Measurements from ENCODE around the gene H2BW1.
"Not testable (repeated sequence)": the region's sequence is repeated elsewhere in the genome, so short reads cannot be mapped to it uniquely, and the experiment has no call there.

H2BW1 gene

GRCh38 chrX:104013606-104014005, at the start of gene H2BW1:
H2BW1 (minus strand) TSS chrX:104013708; CDS start chrX:104013576, 132 bp downstream.
- Mint-ChIP-seq H3K27ac (no peak within 1 kb of the TSS), H3K9me3 (no peaks in the 10 kb centered on the region), H3K4me3 (no peak within 1 kb of the TSS), H3K4me1 (no peaks in the 10 kb centered on the region), H3K36me3 (no peaks in the 10 kb centered on the region)
- ATAC-seq, result no peak
- no peak for DNase-seq (ENCODE audit: low spot score in 2 of 2)

DNA sequence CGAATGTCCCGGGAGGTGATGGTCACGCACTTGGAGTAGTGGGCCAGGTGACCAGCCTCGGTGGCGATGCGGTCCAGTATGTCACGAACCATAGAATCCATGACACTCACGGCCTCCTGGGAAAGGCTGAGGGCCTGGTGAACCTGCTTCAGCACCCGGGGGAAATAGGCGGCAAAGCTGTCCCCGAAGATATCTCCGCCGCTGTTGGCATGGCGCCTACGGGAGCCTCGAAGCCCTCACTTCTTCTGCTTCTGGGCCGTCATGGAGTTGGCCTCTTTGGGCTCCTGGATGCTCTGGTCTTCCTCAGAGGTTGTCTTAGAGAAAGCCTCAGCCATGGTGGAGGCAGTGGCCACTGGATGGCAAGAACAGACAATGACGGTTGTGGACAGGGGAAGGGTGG, 49.1 kb upstream of the H2BW1 start:
- not testable (repeated sequence) for H3K9me3 Mint-ChIP-seq; H3K27ac Mint-ChIP-seq; H3K4me1 Mint-ChIP-seq; H3K36me3 Mint-ChIP-seq; H3K4me3 Mint-ChIP-seq; DNase-seq (ENCODE audit: low spot score in 2 of 2); ATAC-seq

- H3K4me1 Mint-ChIP-seq; H3K36me3 Mint-ChIP-seq; ATAC-seq; H3K4me3 Mint-ChIP-seq; H3K27ac Mint-ChIP-seq; DNase-seq (ENCODE audit: low spot score in 2 of 2); H3K9me3 Mint-ChIP-seq: not testable (repeated sequence)
Measured at GRCh38 chrX:104054956-104055355, 41.4 kb upstream of the H2BW1 start.

DNA sequence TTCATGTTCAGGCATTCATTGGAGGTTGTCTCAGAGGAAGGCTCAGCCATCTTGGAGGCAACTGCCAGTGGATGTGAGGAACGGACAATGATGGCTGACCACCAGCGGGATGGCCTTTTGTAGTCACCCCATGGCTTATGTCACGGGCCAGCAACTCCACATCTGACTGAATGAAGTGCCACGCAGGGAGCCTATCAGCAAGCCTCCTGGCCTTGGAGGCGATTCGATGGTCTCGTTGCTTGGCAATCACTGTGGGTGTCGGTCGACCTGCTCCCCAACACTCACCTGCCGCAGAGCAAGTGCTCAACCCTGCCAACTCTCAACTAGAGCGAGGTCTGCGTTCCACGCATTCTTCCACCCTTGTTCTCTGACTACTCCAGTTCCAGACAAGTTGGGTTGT, 33.7 kb upstream of the H2BW1 start:
- H3K4me1 Mint-ChIP-seq, result no peaks in the 10 kb centered on the region
- ATAC-seq, result no peak
- no peaks in the 10 kb centered on the region for H3K9me3 Mint-ChIP-seq
- no peaks in the 10 kb centered on the region for H3K36me3 Mint-ChIP-seq
- H3K27ac Mint-ChIP-seq, result no peak overlapping the region
- no peak overlapping the region for H3K4me3 Mint-ChIP-seq
- DNase-seq (ENCODE audit: low spot score in 2 of 2), result no peak

DNA sequence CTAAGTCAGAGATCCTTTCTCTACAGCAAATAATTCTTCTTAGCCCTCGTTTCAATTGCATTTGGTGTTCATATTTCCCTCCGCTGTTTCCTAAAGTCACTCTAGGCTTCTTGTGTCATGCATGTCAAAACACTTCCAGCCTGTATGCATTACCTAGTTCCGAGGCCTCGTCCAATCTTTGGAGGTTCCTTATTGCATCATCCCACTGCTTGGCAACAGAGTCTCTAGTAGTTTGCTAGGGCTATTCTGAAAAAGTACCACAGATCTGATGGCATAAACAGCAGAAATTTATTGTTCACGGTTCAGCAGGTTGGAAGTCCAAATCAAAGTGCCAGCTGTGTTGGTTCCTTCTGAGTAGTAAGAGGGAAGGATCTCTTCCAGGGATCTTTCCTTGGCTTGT, 32.1 kb upstream of the H2BW1 start:
- Mint-ChIP-seq H3K9me3 (no peaks in the 10 kb centered on the region), H3K36me3 (no peaks in the 10 kb centered on the region), H3K4me1 (no peaks in the 10 kb centered on the region), H3K27ac (no peak overlapping the region), H3K4me3 (no peak overlapping the region)
- no peak for ATAC-seq
- no peak for DNase-seq (ENCODE audit: low spot score in 2 of 2)

DNA sequence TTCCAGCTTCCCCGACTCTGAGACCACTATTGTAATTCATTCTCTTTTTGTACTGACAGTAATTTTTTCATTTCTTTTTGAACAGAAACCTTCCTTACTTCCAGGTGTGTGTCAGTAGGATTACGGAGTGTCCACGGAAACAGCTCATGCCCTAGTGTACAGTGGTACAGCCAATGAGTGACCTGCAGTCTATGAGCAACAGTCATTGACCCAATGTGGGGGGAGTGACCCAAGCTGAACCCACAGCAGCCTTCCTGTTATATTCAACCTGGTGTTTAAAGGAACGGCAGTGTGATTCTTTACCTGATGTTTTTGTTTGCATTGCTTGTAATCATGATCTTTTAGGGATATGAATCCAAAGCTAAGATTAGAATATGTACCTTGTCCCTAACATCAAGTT, 27.5 kb upstream of the H2BW1 start:
- Mint-ChIP-seq H3K4me1 (no peaks in the 10 kb centered on the region), H3K4me3 (no peak overlapping the region), H3K27ac (no peak overlapping the region), H3K36me3 (no peaks in the 10 kb centered on the region), H3K9me3 (no peaks in the 10 kb centered on the region)
- ATAC-seq (no peak), DNase-seq (ENCODE audit: low spot score in 2 of 2) (no peak)

- Mint-ChIP-seq H3K27ac (no peak within 1 kb of the TSS), H3K9me3 (no peaks in the 10 kb centered on the region), H3K36me3 (no peaks in the 10 kb centered on the region), H3K4me1 (no peaks in the 10 kb centered on the region), H3K4me3 (no peak within 1 kb of the TSS)
- no peak for ATAC-seq
- DNase-seq (ENCODE audit: low spot score in 2 of 2), result no peak
Measured at GRCh38 chrX:104039689-104040505, 26.4 kb upstream of the H2BW1 start, which contains the start of gene H2BW2. H2BW2 (plus strand) TSS chrX:104039956; CDS start chrX:104039995, 39 bp downstream.

DNA sequence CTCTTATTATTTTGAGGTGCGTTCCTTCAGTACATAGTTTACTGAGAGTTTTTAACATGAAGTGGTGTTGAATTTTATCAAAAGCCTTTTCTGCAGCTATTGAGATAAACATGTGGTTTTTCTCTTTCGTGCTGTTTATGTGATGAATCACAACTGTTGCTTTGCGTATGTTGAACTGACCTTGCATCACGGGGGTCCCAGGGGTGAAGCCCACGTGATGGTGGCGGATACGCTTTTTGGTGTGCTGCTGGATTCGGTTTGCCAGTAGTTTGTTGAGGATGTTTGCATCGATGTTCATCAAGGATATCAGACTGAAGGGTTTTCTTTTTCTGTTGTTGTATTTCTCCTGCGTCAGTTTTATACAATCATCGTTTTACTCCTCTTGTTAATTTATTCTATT, 4.6 kb upstream of the H2BW1 start:
- H3K27ac Mint-ChIP-seq, result no peak overlapping the region
- DNase-seq (ENCODE audit: low spot score in 2 of 2) (no peak), ATAC-seq (no peak)
- no peaks in the 10 kb centered on the region for H3K9me3 Mint-ChIP-seq
- H3K36me3 Mint-ChIP-seq, result no peaks in the 10 kb centered on the region
- H3K4me1 Mint-ChIP-seq, result no peaks in the 10 kb centered on the region
- H3K4me3 Mint-ChIP-seq, result no peak overlapping the region

- H3K4me3 Mint-ChIP-seq; H3K9me3 Mint-ChIP-seq; H3K4me1 Mint-ChIP-seq; DNase-seq (ENCODE audit: low spot score in 2 of 2); ATAC-seq; H3K27ac Mint-ChIP-seq; H3K36me3 Mint-ChIP-seq: not testable (repeated sequence)
Measured at GRCh38 chrX:104015576-104015975, 2.1 kb upstream of the H2BW1 start.

- no peak overlapping the region for H3K27ac Mint-ChIP-seq
Measured at GRCh38 chrX:104013158-104013557, 350 bp downstream of the H2BW1 start.

DNA sequence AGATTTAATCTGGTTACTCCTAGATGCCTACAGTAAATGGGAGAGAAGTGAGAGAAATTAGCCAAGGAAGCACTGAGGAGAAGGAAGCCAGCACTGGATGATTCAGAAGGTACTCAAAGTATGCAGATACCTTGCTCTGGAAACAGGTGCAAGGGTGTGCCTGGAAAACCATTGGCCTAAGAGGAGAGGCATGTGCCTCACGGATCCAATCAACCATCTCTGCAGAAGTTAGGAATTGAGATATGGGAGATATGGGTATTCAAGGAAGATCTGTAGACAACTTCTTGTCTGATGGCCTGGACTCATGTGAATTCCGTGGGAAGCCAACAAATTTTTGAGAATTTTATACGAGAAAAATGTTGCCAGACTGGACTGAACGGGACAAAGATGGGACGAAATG, 4.7 kb downstream of the H2BW1 start:
- Mint-ChIP-seq H3K9me3 (no peaks in the 10 kb centered on the region), H3K4me1 (no peaks in the 10 kb centered on the region), H3K36me3 (no peaks in the 10 kb centered on the region), H3K27ac (no peak overlapping the region), H3K4me3 (no peak overlapping the region)
- DNase-seq (ENCODE audit: low spot score in 2 of 2), result no peak
- ATAC-seq, result no peak

More at GRCh38 chrX:104013158-104013557, 350 bp downstream of the H2BW1 start:
- DNase-seq (ENCODE audit: low spot score in 2 of 2) (no peak), ATAC-seq (no peak)
- no peaks in the 10 kb centered on the region for H3K4me1 Mint-ChIP-seq
- H3K4me3 Mint-ChIP-seq, result no peak overlapping the region
- H3K36me3 Mint-ChIP-seq, result no peaks in the 10 kb centered on the region
- H3K9me3 Mint-ChIP-seq, result no peaks in the 10 kb centered on the region

DNA sequence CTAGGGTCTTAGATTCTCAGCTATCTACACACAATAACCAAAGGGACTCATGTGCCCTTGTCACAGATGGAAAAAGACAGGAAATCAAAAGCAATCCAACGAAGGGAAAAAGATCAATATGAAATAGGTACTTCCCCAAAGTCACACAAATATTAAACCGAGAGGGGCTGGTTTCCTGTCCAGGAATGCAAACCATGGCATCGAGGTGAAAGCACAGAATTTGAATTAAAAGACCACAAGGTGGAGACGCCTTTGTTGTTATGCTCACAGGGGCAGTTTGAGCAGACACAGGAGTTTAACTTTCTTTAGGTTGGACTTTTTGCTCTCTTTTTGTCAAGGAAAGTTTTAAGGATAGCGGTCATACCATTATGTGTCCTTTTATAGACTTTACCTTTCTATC, 14.3 kb downstream of the H2BW1 start:
- Mint-ChIP-seq H3K4me1 (no peaks in the 10 kb centered on the region), H3K4me3 (no peak overlapping the region), H3K27ac (no peak overlapping the region), H3K9me3 (no peaks in the 10 kb centered on the region), H3K36me3 (no peaks in the 10 kb centered on the region)
- ATAC-seq (no peak), DNase-seq (ENCODE audit: low spot score in 2 of 2) (no peak)

DNA sequence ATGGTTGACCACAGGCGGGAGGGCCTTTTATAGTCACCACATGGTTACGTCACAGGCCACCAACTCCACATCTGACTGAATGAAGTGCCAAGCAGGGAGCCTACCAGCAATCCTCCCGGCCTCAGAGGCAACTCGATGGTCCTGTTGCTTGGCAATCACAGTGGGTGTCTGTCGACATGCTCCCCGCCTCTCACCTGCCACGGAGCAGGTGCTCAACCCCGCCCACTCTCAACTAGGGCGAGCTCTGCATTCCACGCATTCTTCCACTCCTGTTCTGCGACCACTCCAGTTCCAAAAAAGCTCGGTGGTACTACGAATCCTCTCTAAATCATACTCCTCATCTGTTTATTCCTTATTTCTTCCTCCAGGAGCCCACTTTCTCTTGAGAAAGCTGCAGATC, 30.0 kb downstream of the H2BW1 start:
- not testable (repeated sequence) for H3K36me3 Mint-ChIP-seq; H3K4me1 Mint-ChIP-seq; DNase-seq (ENCODE audit: low spot score in 2 of 2); H3K9me3 Mint-ChIP-seq; ATAC-seq; H3K27ac Mint-ChIP-seq; H3K4me3 Mint-ChIP-seq

- ATAC-seq, result peak; percentile 90
- not testable (repeated sequence) for H3K4me1 Mint-ChIP-seq; H3K27ac Mint-ChIP-seq; DNase-seq (ENCODE audit: low spot score in 2 of 2); H3K4me3 Mint-ChIP-seq; H3K36me3 Mint-ChIP-seq; H3K9me3 Mint-ChIP-seq
Measured at GRCh38 chrX:103962411-103963278, 50.9 kb downstream of the H2BW1 start, which contains the start of gene TMSB15B. TMSB15B (plus strand) TSS chrX:103962627.
